ENCODE results near the gene RPS26. TPM values are rescaled to one million over a fixed set of nuclear protein-coding genes. Genes with fewer than 3 reads are reported as not detected.

RPS26 gene
- total RNA-seq, 1 donor from 2014 or later = 25.7 TPM

DNA sequence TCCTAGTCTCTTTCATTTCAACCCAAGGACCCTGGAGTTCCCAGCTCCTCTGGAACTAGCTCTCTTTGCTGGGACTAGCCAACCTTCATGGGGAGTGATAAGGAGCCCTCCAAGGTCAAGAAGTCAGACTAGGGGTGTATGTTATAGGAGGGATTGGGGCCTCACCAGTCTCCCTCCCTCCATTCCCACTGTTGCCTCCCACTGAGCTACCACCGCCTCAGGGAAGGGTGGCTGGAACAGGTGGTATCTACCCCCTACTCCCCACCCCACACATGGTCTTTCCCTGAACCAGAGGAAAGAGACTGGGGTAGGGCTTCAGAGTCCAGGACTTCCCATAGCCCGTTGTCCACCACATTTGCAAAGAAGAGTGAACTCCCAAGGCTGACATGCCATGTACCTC, 40.7 kb downstream of the RPS26 start:
- peaks cover 14% of the 10 kb centered on the region for H3K36me3 Mint-ChIP-seq
- peaks cover 42% of the 10 kb centered on the region for H3K27me3 Mint-ChIP-seq (ENCODE audit: low read depth)
- H3K27ac Mint-ChIP-seq = no peak overlapping the region
- no peaks in the 10 kb centered on the region for H3K9me3 Mint-ChIP-seq
- no peak overlapping the region for H3K4me3 Mint-ChIP-seq
- TF ChIP-seq, protein P1, sequence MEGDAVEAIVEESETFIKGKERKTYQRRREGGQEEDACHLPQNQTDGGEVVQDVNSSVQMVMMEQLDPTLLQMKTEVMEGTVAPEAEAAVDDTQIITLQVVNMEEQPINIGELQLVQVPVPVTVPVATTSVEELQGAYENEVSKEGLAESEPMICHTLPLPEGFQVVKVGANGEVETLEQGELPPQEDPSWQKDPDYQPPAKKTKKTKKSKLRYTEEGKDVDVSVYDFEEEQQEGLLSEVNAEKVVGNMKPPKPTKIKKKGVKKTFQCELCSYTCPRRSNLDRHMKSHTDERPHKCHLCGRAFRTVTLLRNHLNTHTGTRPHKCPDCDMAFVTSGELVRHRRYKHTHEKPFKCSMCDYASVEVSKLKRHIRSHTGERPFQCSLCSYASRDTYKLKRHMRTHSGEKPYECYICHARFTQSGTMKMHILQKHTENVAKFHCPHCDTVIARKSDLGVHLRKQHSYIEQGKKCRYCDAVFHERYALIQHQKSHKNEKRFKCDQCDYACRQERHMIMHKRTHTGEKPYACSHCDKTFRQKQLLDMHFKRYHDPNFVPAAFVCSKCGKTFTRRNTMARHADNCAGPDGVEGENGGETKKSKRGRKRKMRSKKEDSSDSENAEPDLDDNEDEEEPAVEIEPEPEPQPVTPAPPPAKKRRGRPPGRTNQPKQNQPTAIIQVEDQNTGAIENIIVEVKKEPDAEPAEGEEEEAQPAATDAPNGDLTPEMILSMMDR (IDR thresholded peaks at IDR 0.05; ENCODE audit: unreplicated experiment) = no peak
- no peak for DNase-seq (ENCODE audit: low spot score in 2 of 2, unreplicated experiment in 2 of 2)
- peaks cover 18% of the 10 kb centered on the region for H3K4me1 Mint-ChIP-seq

DNA sequence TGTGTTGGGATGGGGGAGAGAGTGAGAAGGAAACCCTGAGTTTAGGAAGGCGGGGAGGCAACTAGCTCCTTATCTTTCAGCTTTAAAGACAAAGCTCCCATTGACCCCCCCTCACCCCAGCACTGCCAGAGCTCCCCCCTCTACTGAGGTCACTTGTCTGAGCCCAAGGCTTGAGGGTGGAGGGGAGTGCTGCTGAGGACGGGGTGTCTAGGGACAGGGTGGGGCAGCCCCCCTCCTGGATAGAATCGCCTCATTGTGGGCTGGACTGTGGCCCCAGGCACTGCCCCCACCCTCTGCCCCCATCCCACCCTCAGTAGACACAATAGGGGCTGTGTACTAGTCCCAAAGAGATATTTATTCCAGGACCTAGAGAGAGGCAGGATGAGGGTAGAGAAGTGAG, 41.2 kb downstream of the RPS26 start:
- Mint-ChIP-seq H3K4me1 (peaks cover 18% of the 10 kb centered on the region), H3K9me3 (no peaks in the 10 kb centered on the region), H3K4me3 (no peak overlapping the region), H3K27me3 (ENCODE audit: low read depth) (peaks cover 42% of the 10 kb centered on the region), H3K36me3 (peaks cover 18% of the 10 kb centered on the region), H3K27ac (no peak overlapping the region)
- TF ChIP-seq, protein P1 (IDR thresholded peaks at IDR 0.05; ENCODE audit: unreplicated experiment) = no peak
- DNase-seq (ENCODE audit: low spot score in 2 of 2, unreplicated experiment in 2 of 2) = no peak

DNA sequence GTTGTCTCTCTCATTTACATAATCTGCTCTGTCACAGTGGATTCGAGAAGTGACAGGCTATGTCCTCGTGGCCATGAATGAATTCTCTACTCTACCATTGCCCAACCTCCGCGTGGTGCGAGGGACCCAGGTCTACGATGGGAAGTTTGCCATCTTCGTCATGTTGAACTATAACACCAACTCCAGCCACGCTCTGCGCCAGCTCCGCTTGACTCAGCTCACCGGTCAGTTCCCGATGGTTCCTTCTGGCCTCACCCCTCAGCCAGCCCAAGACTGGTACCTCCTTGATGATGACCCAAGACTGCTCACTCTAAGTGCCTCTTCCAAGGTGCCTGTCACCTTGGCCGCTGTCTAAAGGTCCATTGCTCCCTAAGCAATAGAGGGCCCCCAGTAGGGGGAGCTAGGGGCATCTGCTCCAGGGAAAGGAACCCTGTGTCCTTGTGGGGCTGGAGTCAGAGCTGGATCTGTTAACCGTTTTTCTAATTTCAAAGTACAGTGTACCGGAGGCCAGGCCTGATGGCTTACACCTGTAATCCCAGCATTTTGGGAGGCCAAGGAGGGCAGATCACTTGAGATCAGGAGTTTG, 43.3 kb downstream of the RPS26 start:
- peaks cover 20% of the 10 kb centered on the region for H3K36me3 Mint-ChIP-seq
- H3K27me3 Mint-ChIP-seq (ENCODE audit: low read depth) = peaks cover 25% of the 10 kb centered on the region
- TF ChIP-seq, protein P1 (IDR thresholded peaks at IDR 0.05; ENCODE audit: unreplicated experiment) = no peak
- no peak overlapping the region for H3K27ac Mint-ChIP-seq
- H3K4me1 Mint-ChIP-seq = peaks cover 15% of the 10 kb centered on the region
- DNase-seq (ENCODE audit: low spot score in 2 of 2, unreplicated experiment in 2 of 2) = no peak
- no peaks in the 10 kb centered on the region for H3K9me3 Mint-ChIP-seq
- no peak overlapping the region for H3K4me3 Mint-ChIP-seq

DNA sequence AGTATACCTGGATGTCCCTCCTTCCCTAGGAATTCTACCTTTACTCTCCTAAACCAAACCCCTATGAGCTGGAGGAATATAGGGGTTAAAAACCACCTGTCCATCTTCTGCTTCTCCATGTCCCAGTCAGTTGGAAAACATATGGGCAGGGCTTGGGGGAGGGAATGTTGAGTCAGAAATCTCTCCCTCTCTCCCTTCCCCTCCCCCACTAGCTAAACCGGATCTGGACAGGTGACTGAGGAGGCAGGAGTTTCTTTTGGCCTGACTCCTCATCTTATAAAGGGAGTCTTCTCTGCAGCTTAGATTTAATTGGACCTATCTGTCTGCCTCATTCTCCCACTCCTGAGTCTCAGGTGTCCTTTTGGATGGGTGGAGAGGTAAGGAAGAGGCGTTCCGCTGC, 44.4 kb downstream of the RPS26 start:
- Mint-ChIP-seq H3K9me3 (no peaks in the 10 kb centered on the region), H3K27me3 (ENCODE audit: low read depth) (peaks cover 15% of the 10 kb centered on the region), H3K4me1 (peaks cover 10% of the 10 kb centered on the region), H3K27ac (no peak overlapping the region), H3K4me3 (no peak overlapping the region), H3K36me3 (peaks cover 25% of the 10 kb centered on the region)
- DNase-seq (ENCODE audit: low spot score in 2 of 2, unreplicated experiment in 2 of 2) = no peak
- TF ChIP-seq, protein P1 (IDR thresholded peaks at IDR 0.05; ENCODE audit: unreplicated experiment) = no peak

DNA sequence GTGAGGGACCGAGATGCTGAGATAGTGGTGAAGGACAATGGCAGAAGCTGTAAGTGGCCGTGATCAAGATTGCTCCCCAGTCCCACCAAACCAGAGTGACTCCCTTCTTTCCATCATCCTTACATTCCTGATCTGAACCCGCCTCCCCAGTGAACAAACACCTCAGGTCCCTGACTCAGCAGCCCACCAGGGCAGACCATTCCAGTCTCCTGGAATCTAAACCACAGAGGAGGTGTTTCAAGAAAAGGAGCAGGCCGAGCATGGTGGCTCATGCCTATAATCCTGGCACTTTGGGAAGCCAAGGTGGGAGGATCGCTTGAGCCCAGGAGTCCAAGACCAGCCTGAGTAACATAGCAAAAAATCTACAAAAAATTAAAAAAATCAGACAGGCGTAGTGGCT, 44.9 kb downstream of the RPS26 start:
- Mint-ChIP-seq H3K4me3 (no peak overlapping the region), H3K27ac (no peak overlapping the region), H3K4me1 (peaks cover 6% of the 10 kb centered on the region), H3K9me3 (no peaks in the 10 kb centered on the region), H3K36me3 (peaks cover 26% of the 10 kb centered on the region), H3K27me3 (ENCODE audit: low read depth) (peaks cover 11% of the 10 kb centered on the region)
- no peak for DNase-seq (ENCODE audit: low spot score in 2 of 2, unreplicated experiment in 2 of 2)
- TF ChIP-seq, protein P1 (IDR thresholded peaks at IDR 0.05; ENCODE audit: unreplicated experiment) = no peak

DNA sequence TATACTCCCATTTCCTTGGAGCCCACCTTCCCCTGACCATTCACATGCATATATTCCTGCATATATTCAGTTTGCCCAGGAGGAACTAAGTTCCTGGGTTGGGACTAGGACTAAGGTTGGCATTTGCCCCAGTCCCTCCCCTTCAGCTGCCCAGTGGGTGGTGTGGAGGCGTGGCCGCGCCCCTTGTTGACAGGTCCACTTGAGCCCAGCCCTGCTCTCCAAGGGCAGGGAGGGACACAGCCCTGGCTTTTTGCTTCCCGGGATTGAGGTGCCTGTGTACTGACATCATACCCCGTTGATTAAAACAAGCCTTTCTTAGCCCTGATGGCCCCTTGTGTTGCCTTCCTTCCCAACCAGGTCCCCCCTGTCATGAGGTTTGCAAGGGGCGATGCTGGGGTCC, 45.5 kb downstream of the RPS26 start:
- H3K27ac Mint-ChIP-seq = no peak overlapping the region
- peaks cover 9% of the 10 kb centered on the region for H3K27me3 Mint-ChIP-seq (ENCODE audit: low read depth)
- no peak overlapping the region for H3K4me3 Mint-ChIP-seq
- no peak for DNase-seq (ENCODE audit: low spot score in 2 of 2, unreplicated experiment in 2 of 2)
- peaks cover 2% of the 10 kb centered on the region for H3K4me1 Mint-ChIP-seq
- TF ChIP-seq, protein P1 (IDR thresholded peaks at IDR 0.05; ENCODE audit: unreplicated experiment) = no peak
- no peaks in the 10 kb centered on the region for H3K9me3 Mint-ChIP-seq
- peaks cover 28% of the 10 kb centered on the region for H3K36me3 Mint-ChIP-seq
